KMS-11 (cell line): Measurements from ENCODE around the gene CCDC9B.

ENCODE experiments used
- H2AFZ ChIP-seq: fragments of 200-600 bp; sonication (generic); 2 replicates; pipeline ENCODE4 v1.6.1; 2016; ENCODE audit warnings: antibody characterized with exemption, mixed run types, low read depth
- H3K27ac ChIP-seq: fragments of 200-600 bp; sonication (generic); 2 replicates; pipeline ENCODE4 v1.6.1; 2016; ENCODE audit warnings: mild to moderate bottlenecking, mixed run types
- H3K27me3 ChIP-seq: fragments of 200-600 bp; sonication (generic); 2 replicates; pipeline ENCODE4 v1.6.1; 2017; ENCODE audit warnings: mild to moderate bottlenecking, low read depth, mixed run types, moderate library complexity; ENCODE audit not compliant: insufficient read depth
- H3K36me3 ChIP-seq: fragments of 200-600 bp; sonication (generic); 2 replicates; pipeline ENCODE4 v1.6.1; 2017; ENCODE audit warnings: mild to moderate bottlenecking, mixed run types; ENCODE audit not compliant: insufficient read depth
- H3K4me1 ChIP-seq: fragments of 200-600 bp; sonication (generic); 2 replicates; pipeline ENCODE4 v1.6.1; 2016; ENCODE audit warnings: mild to moderate bottlenecking, low read depth, mixed run types; ENCODE audit not compliant: poor library complexity, severe bottlenecking
- H3K4me2 ChIP-seq: fragments of 200-600 bp; sonication (generic); 2 replicates; pipeline ENCODE4 v1.7.0; 2016; ENCODE audit warnings: mild to moderate bottlenecking, mixed run types
- H3K4me3 ChIP-seq: fragments of 200-600 bp; sonication (generic); IDR thresholded peaks from 2 replicates; pipeline ENCODE4 v1.6.1; 2017; ENCODE audit warnings: low read depth, low read length, mixed read lengths; ENCODE audit not compliant: insufficient read depth
- H3K79me2 ChIP-seq: fragments of 200-600 bp; sonication (generic); 2 replicates; pipeline ENCODE4 v1.6.1; 2016; ENCODE audit warnings: low read depth, mixed run types; ENCODE audit not compliant: insufficient read depth
- H3K9ac ChIP-seq: fragments of 200-600 bp; sonication (generic); 2 replicates; pipeline ENCODE4 v1.6.1; 2016; ENCODE audit warnings: mild to moderate bottlenecking, mixed run types
- H4K20me1 ChIP-seq: fragments of 200-600 bp; sonication (generic); 2 replicates; pipeline ENCODE4 v1.6.1; 2016; ENCODE audit warnings: mild to moderate bottlenecking, mixed run types; ENCODE audit not compliant: insufficient read depth
- CTCF ChIP-seq: fragments of 200-600 bp; sonication (generic); conservative IDR thresholded peaks from 2 replicates; pipeline ENCODE4 v1.6.1; 2017; ENCODE audit warnings: low read depth, mild to moderate bottlenecking, antibody characterized with exemption, low read length, moderate library complexity, mixed read lengths

CCDC9B gene

GRCh38 chr15:40309344-40309862 lies 31.3 kb downstream of the CCDC9B start:
- no peak for TF ChIP-seq CTCF
- H3K4me3 ChIP-seq, result no peak overlapping the region
- no peaks in the 10 kb centered on the region for H4K20me1 ChIP-seq
- no peak overlapping the region for H3K27ac ChIP-seq
- H3K4me2 ChIP-seq, result no peak overlapping the region
- no peaks in the 10 kb centered on the region for H3K36me3 ChIP-seq
- H3K4me1 ChIP-seq, result no peaks in the 10 kb centered on the region
- no peak overlapping the region for H2AFZ ChIP-seq
- no peaks in the 10 kb centered on the region for H3K79me2 ChIP-seq
- H3K9ac ChIP-seq, result no peak overlapping the region
- H3K27me3 ChIP-seq, result no peaks in the 10 kb centered on the region

DNA sequence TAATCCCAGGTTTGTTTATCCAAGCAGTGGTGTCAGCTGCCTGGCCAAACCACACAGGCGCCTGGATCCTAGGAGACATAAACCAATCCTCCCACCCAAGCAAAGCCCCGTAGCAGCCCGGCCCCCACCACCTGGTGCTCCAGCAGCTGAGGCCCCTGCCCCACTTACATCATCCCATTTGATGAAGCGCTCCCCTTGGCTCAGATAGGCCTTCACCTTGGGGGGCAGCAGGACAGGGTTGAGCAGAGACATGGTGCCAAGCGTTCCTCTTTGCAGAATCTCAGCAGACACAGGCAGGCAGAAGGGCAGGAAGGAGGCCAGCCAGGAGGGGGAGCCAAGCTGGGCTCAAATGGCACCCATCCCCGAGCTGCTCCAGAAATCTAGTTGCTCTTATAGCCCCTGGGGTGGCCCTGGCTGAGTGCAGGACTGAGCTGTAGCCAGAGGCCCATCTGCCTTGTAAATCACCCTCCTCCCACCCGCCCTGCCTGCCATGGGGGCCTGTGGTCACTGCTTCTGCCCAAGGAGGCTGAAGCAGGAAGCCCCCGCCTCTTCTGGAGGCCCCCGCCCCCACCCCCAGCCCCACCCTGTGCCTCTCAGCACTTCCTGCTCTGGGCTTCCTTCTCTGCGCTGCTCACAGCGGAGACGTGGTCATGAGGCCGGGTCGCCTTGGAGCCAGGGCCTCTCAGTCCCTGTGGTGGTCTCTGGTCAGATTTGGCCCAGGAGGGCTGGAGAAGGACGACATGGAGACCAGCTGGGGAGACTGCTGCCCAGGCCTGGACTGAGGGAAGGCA lies 33.1 kb downstream of the CCDC9B start, which contains the start of gene PLCB2:
PLCB2 (minus strand) TSS at position 515 of the 791 bp plus-strand sequence; CDS start at position 252, 263 bp downstream.
- Histone ChIP-seq H3K4me3 (no peak within 1 kb of the TSS), H3K4me2 (no peak within 1 kb of the TSS), H3K27me3 (no peaks in the 10 kb centered on the region), H3K79me2 (no peaks in the 10 kb centered on the region), H3K4me1 (no peaks in the 10 kb centered on the region), H3K27ac (no peak within 1 kb of the TSS), H3K9ac (no peak within 1 kb of the TSS), H2AFZ (no peak within 1 kb of the TSS), H4K20me1 (no peaks in the 10 kb centered on the region), H3K36me3 (no peaks in the 10 kb centered on the region)
- no peak for TF ChIP-seq CTCF

DNA sequence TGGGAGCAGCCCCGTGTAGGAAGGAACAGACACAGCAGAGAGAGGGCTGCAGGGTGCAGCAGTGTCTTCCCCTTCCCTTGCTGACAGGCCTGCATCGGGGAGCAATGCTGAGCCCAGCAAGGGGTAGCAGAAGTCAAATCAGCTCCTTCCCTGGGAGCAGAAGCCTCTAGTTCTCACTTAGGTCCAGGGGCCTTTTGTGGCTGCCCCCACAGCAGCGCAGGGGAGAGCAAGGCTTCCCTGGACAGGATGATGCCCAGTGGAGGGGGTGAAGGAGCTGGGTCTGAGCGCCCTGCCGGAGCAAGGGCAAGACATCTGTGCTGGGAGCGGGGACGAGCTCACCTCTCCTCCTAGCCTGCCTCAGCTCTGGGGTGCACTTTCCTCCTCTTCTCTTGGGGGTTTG lies 33.8 kb downstream of the CCDC9B start:
- H3K9ac ChIP-seq, result no peak overlapping the region

GRCh38 chr15:40306371-40306770 lies 34.4 kb downstream of the CCDC9B start:
- TF ChIP-seq CTCF, result no peak
- Histone ChIP-seq H3K36me3 (no peaks in the 10 kb centered on the region), H3K79me2 (no peaks in the 10 kb centered on the region), H3K4me1 (no peaks in the 10 kb centered on the region), H3K9ac (no peak overlapping the region), H3K4me2 (no peak overlapping the region), H3K4me3 (no peak overlapping the region), H3K27me3 (no peaks in the 10 kb centered on the region), H3K27ac (no peak overlapping the region), H4K20me1 (no peaks in the 10 kb centered on the region), H2AFZ (no peak overlapping the region)

More for the DNA sequence above, 33.8 kb downstream of the CCDC9B start:
- Histone ChIP-seq H3K4me3 (no peak overlapping the region), H3K36me3 (no peaks in the 10 kb centered on the region), H3K27me3 (no peaks in the 10 kb centered on the region), H3K27ac (no peak overlapping the region), H2AFZ (no peak overlapping the region), H3K4me2 (no peak overlapping the region), H3K4me1 (no peaks in the 10 kb centered on the region), H4K20me1 (no peaks in the 10 kb centered on the region), H3K79me2 (no peaks in the 10 kb centered on the region)
- no peak for TF ChIP-seq CTCF
